NCI-H1930 (cell line): ENCODE data around the gene IL17REL.
"Not testable (repeated sequence)": the region's sequence is repeated elsewhere in the genome, so short reads cannot be mapped to it uniquely, and the experiment has no call there.

ENCODE experiments used
- DNase-seq, 2 experiments: peaks; one replicate each; lab custom pipeline; 2025; lab: John Stamatoyannopoulos, UW

Gene IL17REL

DNA sequence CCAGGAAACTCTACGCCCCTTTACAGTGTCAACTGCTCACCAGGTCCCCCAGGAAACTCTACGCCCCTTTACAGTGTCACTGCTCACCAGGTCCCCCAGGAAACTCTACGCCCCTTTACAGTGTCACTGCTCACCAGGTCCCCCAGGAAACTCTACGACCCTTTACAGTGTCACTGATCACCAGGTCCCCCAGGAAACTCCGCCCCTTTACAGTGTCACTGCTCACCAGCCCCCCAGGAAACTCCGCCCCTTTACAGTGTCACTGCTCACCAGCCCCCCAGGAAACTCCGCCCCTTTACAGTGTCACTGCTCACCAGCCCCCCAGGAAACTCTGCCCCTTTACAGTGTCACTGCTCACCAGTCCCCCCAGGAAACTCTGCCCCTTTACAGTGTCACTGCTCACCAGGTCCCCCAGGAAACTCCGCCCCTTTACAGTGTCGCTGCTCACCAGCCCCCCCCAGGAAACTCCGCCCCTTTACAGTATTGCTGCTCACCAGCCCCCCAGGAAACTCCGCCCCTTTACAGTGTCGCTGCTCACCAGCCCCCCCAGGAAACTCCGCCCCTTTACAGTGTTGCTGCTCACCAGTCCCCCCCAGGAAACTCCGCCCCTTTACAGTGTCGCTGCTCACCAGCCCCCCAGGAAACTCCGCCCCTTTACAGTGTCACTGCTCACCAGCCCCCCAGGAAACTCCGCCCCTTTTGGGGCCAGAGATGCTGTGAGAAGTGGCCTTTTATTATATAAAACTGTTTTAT, 67.3 kb downstream of the IL17REL start:
- DNase-seq = not testable (repeated sequence)
